Measurements from ENCODE around the gene PLA2G12B. TPM values are rescaled to one million over a fixed set of nuclear protein-coding genes. Genes with fewer than 3 reads are reported as not detected.
A peak's percentile ranks its signal among the peaks of the same experiment; 100 is the strongest.

The PLA2G12B gene
- total and polyA plus RNA-seq, 8 donors = 2.2 TPM; not detected in 7

DNA sequence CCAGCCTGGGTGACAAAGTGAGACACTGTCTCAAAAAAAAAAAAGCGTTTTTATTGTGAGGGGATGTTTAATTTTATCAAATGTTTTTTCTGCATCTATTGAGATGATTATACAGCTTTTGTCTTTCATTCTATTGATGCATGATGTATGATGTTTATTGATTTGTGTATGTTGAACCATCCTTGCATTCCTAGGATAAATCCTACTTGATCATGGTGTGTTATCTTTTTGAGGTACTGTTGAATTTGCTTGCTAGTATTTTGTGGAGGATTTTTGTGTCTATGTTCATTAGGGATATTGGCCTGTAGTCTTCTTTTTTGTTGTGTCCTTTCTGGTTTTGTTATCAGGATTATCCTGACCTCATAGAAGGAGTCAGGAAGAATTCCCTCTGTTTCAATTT is 22.3 kb upstream of the PLA2G12B start:
- Histone ChIP-seq H3K9me3 (peaks cover 4 to 60% (median 51%) of the 10 kb centered on the region in 4 donors), H3K4me1 (no peaks in the 10 kb centered on the region), H3K36me3 (no peaks in the 10 kb centered on the region), H3K27me3 (no peaks in the 10 kb centered on the region), H3K4me3 (no peak overlapping the region), H3K27ac (no peak overlapping the region)
- DNase-seq = no peak
- TF ChIP-seq EP300 (IDR thresholded peaks at IDR 0.05) = no peak
- TF ChIP-seq POLR2A (IDR thresholded peaks at IDR 0.05) = no peak
- no peak for TF ChIP-seq CTCF (IDR thresholded peaks at IDR 0.05)
- no peak for TF ChIP-seq POLR2AphosphoS5 (IDR thresholded peaks at IDR 0.05)
- WGBS, 5 donors = 88 to 100% (median 94%) methylated on average over 1 of the region's 1 CpG
- intact Hi-C loops (cut with DNase I; ENCODE audit: low total_unique reads) = no loop called here

DNA sequence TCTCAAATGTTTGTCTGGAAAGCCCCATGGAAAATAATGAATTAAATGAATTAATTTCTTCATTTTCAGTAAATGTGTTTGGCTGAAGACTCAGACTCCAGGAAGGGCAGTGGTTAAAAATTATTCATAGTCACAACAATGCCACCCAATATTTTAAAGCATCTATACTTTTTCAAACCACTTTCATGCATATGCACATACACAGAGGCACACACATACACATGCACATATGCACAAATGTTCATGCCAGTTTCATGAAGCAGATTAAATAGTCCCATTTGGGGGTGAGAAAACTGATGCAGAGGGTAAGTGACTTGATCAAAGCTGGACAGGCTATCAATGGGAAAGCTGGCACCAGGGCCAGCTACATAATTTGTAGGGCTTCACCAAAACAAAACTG is 1.4 kb upstream of the PLA2G12B start:
- Histone ChIP-seq H3K27ac (no peak overlapping the region), H3K9me3 (no peaks in the 10 kb centered on the region), H3K4me3 (no peak overlapping the region), H3K4me1 (no peaks in the 10 kb centered on the region), H3K36me3 (no peaks in the 10 kb centered on the region), H3K27me3 (peaks cover 0 to 5% (median 0%) of the 10 kb centered on the region in 3 donors)
- TF ChIP-seq POLR2A (IDR thresholded peaks at IDR 0.05) (no peak), EP300 (IDR thresholded peaks at IDR 0.05) (no peak), POLR2AphosphoS5 (IDR thresholded peaks at IDR 0.05) (no peak), CTCF (IDR thresholded peaks at IDR 0.05) (no peak)
- DNase-seq = no peak
- intact Hi-C loops (cut with DNase I; ENCODE audit: low total_unique reads) = no loop called here

DNA sequence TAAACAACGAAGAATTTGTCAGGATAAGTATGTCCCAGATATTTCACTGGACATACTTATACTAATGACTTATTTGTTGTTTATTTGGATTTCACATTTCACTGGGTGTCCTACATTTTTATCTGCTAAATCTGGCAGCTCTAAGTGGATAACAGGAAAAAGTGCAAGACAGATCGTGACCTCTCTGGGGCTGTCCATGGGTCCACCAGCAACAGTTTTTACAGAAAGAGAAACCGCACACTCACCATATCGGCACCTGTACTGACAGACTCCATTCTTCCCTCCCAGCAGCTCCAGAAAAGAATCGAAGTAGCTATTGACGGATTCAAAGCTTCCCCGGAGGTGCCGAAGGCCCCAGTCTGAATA is 393 bp downstream of the PLA2G12B start:
- no peak for DNase-seq
- Histone ChIP-seq H3K4me3 (no peak overlapping the region), H3K4me1 (no peaks in the 10 kb centered on the region), H3K27ac (no peak overlapping the region), H3K36me3 (no peaks in the 10 kb centered on the region), H3K9me3 (no peaks in the 10 kb centered on the region), H3K27me3 (peaks cover 0 to 5% (median 0%) of the 10 kb centered on the region in 3 donors)
- 76 to 85% (median 80%) methylated on average over 8 of the region's 8 CpGs for WGBS, 5 donors
- intact Hi-C loops (cut with DNase I; ENCODE audit: low total_unique reads) = no loop called here
- no peak for TF ChIP-seq POLR2AphosphoS5 (IDR thresholded peaks at IDR 0.05)
- no peak for TF ChIP-seq POLR2A (IDR thresholded peaks at IDR 0.05)
- TF ChIP-seq CTCF (IDR thresholded peaks at IDR 0.05) = no peak
- no peak for TF ChIP-seq EP300 (IDR thresholded peaks at IDR 0.05)

GRCh38 chr10:72953687-72954086 is 919 bp downstream of the PLA2G12B start:
- DNase-seq = peak in 1 of 2 donors; percentile 12
- no peak overlapping the region for H3K27ac ChIP-seq
- no peak for TF ChIP-seq CTCF (IDR thresholded peaks at IDR 0.05)
- no peak for TF ChIP-seq POLR2A (IDR thresholded peaks at IDR 0.05)
- no peak for TF ChIP-seq EP300 (IDR thresholded peaks at IDR 0.05)
- TF ChIP-seq POLR2AphosphoS5 (IDR thresholded peaks at IDR 0.05) = no peak
- H3K27me3 ChIP-seq = peaks cover 0 to 5% (median 0%) of the 10 kb centered on the region in 3 donors
- no peaks in the 10 kb centered on the region for H3K36me3 ChIP-seq
- no peak overlapping the region for H3K4me3 ChIP-seq
- 55 to 72% (median 61%) methylated on average over 5 to 8 of the region's 8 CpGs for WGBS, 5 donors
- H3K4me1 ChIP-seq = no peaks in the 10 kb centered on the region
- intact Hi-C loops (cut with DNase I; ENCODE audit: low total_unique reads) = no loop called here
- no peaks in the 10 kb centered on the region for H3K9me3 ChIP-seq
